Stimulated activated naive CD8-positive, alpha-beta T cell treated with anti-CD3 and anti-CD28 coated beads, Interleukin-15, Interleukin-2, amounts not matched to agents 100 U/mL and 50 U/mL, for 24 hours (primary cell): ENCODE data around the gene C17orf58.
A peak's percentile ranks its signal among the peaks of the same experiment; 100 is the strongest.

Experiments
- ATAC-seq: fragments of 150-1000 bp; cut with Tn5 transposase; one replicate; pipeline ENCODE4 v1.10.0; 2021
- DNase-seq: peaks from one replicate; pipeline ENCODE4 v3.0.0; 2021

C17orf58 gene

GRCh38 chr17:67950945-67951344 is 45.3 kb downstream of the C17orf58 start:
- ATAC-seq = no peak
- DNase-seq = no peak

GRCh38 chr17:67947325-67947813 is 48.9 kb downstream of the C17orf58 start:
- no peak for ATAC-seq
- DNase-seq = no peak

GRCh38 chr17:67946513-67946912 is 49.8 kb downstream of the C17orf58 start:
- DNase-seq = no peak
- ATAC-seq = no peak

- ATAC-seq = no peak
- no peak for DNase-seq
These were observed 52.2 kb downstream of the C17orf58 start for GRCh38 chr17:67944035-67944434.

- ATAC-seq (no peak), DNase-seq (peak; percentile 7)
These were observed 53.5 kb downstream of the C17orf58 start for GRCh38 chr17:67942810-67943209.
